GM18858 (cell line): ENCODE results near the gene TEX19.
"Not testable (repeated sequence)": the region's sequence is repeated elsewhere in the genome, so short reads cannot be mapped to it uniquely, and the experiment has no call there.

Source experiments
- ATAC-seq: cut with Tn5 transposase; IDR thresholded peaks from one replicate; pipeline ENCODE4 v1.9.1; 2021; ENCODE audit not compliant: unreplicated experiment

TEX19 gene

DNA sequence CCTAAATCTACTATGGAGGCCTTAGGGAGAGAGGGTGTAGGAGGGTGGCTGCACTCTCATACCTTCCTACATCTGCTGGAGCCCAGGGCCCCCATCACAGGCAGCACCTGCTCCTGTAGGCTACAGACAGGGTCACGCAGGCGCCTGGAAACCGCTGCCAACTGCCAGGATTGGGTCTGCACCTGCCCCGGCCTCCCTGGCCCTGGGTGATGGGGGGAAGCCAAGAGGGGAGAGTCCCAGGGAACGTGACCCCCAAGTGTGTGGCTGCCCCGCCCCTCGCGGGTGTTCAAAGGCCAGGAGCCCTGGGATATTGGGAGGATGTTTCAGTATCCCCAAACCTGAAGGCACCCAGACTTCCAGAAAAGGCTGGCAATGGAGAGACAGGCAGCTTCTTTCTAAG lies 5.6 kb upstream of the TEX19 start:
- no peak for ATAC-seq

DNA sequence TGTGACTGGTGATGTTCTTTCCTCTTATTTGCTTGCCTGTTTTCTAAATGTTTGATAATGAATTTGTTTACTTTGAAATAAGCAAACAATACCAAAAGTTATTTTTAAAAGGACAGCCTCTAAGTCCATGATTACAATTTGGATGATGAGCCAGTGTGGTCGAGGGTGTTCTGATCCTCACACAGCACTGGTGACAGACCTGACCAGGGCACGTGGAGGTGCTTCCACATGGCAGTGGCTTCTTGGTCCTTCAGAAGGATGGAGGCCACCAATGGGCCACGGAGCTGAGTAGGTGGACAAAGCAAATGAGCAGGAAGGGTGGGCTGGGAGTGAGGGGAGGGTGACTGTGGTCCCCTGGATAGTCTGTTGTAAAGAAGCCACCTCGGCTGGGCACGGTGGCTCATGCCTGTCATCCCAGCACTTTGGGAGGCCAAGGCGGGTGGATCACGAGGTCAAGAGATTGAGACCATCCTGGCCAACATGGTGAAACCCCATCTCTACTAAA lies 4.2 kb upstream of the TEX19 start:
- no peak for ATAC-seq

DNA sequence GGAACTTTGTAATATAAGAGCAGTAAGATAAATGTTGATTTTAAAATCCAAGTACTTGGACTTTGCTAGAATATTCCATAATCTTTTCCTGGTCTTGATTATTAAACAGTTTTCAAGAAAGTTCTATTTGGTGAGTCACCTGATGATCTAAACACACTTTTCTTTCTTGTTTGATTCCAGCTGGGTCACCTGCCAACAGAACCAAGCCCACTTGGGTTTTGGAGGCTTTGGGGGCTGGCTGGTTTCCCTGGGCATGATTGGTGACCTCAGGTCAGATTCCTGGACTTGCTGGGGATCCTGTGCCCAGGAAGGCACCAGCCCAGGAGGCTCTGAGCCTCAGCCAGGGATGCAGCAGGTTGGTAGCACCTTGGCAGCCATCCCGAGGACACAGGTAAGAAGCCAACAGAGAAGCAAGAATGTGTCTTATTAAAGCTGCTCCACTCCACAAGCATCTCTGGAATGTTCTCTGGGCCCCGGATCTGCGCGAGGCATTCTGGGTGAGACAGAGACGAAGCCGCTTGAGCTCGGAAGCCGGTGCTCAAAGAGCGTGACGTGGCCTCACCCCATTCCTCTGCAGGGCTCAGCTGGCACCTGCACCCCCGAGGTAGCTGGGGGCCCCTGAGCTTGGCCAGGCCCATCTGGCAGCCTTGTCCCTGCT lies 3.1 kb upstream of the TEX19 start:
- ATAC-seq: no peak

DNA sequence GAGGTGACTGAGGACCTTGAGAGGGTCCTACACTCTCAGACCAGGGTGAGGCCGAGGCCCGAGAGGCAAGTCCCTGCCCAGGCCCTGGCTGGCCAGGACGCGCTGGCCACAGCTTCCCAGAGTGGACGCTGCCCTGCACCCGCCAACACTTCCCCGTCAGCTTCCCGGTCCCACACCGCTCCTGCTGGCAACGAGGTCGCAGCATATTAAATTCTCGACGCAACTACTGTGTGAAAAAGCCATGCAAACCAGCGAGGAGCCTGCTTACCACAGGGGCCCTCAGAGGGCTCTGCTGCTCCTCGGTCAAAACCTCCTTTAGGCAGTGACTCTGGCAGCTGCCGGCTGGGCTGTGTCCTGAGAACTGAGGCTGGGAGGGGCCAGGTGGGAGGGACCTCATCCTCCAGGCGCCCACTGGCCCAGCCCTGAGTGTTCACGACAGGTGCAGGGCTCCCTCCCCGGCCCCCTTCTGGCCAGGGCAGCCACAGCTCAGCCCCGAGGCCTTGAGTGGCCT lies 2.1 kb upstream of the TEX19 start:
- no peak for ATAC-seq

DNA sequence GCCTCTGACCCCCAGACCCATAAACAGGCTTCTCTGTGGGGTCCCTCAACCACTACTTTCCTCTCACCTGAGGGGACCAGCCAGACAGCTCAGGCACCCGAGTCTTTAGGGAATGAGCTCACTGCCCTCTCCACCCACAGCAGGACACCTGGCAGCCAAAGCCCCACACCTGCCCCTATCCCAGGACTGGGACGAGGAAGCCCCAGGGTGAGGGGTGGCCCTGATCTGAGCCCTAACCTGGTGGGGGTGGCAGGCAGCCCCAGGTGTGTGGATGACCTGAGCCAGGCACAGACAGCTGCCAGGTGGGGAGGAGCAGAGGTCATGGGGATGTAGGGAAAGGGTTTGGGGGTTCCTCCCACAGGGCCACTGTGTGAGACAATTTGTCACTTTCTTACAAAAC lies 1.7 kb upstream of the TEX19 start:
- ATAC-seq: no peak

DNA sequence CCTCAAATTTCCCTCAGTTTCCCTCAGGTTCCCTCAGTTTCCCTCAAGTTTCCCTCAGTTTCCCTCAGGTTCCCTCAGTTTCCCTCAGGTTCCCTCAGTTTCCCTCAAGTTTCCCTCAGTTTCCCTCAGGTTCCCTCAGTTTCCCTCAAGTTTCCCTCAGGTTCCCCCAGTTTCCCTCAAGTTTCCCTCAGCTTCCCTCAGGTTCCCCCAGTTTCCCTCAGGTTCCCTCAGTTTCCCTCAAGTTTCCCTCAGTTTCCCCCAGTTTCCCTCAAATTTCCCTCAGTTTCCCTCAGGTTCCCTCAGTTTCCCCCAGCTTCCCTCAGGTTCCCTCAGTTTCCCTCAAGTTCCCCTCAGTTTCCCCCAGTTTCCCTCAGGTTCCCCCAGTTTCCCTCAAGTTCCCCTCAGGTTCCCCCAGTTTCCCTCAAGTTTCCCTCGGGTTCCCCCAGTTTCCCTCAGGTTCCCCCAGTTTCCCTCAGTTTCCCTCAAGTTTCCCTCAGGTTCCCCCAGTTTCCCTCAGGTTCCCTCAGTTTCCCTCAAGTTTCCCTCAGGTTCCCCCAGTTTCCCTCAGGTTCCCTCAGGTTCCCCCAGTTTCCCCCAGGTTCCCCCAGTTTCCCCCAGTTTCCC lies 516 bp downstream of the TEX19 start:
- not testable (repeated sequence) for ATAC-seq

DNA sequence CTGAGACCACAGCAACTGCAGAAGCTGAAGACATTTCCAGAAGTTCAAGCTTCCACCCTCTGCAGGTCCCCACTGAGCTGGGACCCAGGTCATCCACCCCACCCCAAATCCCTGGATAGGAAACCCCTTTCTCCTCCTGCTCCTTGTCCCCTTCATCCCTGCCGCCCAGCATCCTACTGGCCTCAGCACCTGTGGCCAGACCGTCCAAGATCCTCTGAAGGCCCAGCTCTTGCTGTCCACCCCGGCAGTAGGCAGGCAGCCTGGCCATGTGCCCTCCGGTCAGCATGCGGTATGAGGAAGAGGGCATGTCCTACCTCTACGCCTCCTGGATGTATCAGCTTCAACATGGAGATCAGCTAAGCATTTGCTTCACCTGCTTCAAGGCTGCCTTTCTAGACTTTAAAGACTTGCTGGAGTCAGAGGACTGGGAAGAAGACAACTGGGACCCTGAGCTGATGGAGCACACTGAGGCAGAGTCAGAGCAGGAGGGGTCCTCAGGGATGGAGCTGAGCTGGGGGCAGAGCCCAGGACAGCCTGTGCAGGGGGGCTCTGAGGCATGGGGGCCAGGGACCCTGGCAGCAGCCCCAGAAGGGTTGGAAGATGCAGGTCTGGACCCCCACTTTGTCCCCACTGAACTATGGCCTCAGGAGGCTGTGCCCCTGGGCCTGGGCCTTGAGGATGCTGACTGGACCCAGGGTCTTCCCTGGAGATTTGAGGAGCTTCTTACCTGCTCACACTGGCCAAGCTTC lies 3.0 kb downstream of the TEX19 start:
- no peak for ATAC-seq

DNA sequence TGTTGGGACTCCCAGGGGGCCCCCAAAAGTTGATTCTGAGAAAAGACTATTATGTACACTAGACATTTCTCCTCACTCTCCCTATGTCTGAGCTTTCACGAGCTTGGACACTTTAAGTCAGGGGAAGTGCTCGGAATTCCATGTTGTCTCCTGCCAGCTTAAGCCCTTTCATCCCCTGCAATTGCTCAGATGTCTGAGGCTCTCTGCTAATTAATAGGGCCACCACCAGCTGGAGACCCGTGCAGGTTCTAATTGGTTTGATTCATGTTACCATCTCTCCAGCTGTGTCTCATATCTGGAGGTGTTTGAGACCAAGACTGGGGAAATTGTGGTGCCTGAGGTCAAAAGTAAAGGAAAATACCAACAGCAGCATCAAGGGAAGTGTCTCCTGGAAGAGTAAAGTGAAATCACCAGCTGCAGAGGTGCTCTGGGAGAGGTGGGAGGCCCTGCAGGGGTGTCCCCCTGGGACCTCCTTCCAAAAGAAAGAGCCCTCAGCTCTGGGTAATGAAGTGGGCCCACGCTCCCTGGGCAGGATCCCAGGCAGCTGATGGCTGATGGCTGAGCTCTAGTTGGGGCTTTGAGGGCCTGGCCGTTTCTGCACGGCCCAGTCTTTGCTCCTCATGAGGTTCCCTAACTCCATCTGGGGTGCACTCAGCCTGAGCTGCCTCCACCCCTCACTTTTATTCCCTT lies 6.7 kb downstream of the TEX19 start:
- no peak for ATAC-seq

DNA sequence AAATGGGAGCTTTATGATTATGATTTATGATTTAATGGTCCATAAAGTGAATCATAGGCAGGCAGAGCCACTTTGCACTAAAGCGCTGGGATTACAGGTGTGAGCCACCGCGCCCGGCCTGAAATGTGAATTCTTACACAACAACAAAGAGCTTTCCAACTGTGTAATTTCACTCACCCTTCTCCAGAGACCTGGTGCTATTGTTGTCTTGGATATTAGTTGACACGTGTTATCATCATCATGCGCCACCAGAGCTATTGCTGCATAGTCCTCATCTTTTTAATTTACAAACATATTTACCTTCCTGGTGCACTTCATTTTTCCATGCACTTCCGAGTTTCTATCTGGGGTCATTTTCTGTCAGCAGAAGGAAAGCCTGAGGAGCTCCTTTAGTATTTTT lies 7.7 kb downstream of the TEX19 start:
- no peak for ATAC-seq

DNA sequence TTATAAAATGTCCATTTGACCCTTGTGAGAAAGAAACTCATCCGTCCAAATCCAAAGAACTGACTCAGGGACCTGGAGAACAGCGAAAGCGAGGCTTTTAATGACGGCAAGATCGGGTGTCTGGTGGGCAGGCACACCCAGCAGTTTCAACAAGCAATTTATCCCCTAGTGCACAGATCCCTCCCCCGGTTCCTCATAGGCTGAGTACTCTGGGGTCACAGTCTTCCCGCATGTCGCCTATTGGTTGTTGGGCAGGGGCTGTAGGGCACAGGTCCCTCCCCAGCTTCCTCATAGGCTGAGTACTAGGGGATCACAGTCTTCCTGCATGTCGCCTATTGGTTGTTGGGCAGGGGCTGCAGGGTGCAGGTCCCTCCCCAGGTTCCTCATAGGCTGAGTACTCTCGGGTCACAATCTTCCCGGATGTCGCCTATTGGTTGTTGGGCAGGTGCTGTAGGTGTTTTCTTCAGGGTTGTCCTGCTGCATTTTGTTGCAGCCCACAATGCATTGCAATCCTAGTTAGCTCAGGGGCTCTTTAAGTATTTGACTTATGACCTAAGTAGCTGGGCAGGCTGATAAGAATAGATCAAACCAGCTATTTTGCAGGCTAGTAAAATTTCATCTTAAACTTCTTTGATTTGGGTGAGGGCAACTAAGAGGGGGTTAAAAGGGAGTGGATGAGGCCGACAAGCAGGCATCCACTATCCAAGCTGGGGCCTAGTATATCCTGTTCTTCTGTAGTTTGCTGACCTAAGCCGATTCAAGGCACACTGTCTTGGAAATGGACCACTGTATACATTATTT lies 8.9 kb downstream of the TEX19 start:
- ATAC-seq: no peak

DNA sequence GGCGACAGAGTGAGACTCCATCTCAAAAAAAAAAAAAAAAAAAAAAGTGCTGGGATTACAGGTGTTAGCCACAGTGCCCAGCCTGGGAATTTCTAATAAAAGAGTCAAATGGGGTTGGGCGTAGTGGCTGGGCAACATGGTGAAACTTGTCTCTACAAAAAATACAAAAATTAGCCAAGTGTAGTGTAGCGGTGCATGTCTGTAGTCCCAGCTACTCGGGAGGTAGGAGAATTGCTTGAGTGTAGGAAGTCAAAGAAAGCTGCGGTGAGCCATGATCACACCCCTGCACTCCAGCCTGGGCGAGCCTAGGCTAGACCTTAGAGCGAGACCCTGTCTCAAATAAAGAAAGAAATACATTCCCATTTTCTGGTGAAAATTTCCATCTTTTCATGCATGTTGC lies 10.2 kb downstream of the TEX19 start:
- ATAC-seq: no peak

DNA sequence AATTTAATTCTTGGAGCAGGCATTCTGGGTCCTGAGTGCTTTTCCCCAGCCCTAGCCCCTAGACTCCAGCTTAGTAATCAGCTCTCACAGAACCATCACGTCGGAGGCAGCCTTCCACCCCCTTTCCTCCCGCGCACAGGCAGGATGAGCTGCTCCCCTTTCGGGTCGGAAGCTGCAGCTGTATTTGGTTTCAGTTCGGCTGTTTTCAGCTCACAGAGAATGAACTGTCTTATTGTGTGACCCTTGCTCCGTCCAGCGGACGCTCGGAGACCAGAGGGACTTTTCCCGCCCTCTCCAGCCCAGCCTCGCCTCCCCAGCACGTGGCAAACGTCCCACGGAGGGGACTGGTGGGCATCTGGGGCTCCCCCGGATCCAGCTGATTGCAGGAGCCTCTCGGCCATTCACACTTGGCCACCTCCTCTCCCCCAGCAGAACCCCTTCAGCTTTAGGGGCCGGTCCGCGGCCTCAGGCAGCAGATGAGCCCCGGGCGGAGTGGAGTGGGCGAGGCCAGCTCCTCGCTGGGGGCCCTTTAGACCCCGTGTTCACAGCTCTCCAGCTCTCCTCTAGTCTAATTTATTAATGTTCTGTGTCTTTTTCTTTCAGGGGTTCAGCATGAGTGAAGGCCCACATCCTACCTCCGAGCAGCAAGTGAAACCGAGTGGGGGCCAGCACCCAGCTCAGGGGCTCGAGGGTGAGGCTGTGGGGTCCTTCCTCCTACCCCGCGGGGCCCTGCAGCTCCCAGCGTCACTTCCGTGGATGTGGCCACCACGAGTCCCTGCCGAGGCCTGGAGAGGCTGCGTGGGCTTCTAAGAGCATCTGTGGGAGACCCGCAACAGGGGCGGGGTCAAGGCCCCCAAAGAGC lies 11.7 kb downstream of the TEX19 start:
- ATAC-seq: no peak

DNA sequence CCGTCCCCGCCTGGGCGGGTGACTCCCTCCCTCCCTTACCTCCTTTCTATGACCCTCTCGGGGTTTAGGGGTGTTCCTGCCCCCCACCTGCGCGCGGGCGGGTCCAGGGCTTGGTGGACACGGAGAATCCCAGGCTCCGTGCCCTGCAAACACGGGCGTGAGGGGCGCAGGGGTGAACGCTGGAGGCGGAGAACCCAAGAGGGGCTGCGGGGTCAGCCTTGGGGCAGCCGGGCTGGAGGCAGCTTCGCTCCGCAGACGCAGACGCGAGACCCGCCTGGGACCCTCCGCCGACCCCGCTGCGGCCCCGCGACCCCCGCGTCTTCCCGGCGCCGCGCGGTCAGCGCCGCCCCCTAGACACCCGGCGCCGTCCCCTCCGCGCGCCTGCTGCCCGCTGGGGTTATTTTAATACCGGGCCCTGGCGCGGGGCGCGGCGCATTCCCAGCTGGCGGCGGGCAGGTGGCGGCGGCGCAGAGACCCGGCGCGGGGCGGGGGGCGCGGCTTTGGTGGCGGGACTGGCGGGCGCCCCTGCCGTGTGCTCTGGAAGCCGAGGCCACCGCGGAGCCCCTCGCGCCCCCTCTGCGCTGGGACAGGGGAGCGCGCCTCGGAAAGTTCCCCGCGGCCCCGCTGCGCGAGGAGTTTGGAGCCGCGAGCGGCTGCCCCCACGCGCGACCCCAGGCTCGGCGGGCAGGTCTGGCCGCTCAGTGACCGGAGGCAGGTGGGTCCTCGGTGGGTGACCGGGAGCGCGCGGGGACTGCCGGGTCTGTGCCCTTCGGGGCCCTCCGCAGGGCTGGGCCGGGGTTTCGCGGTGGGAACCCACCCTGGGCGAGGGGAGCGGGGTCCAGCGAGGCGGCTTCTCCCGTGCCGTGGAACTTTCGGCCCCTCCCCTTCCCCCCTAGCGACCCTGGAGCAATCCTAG lies 12.5 kb downstream of the TEX19 start, which contains the start of gene UTS2R:
Gene UTS2R (plus strand): TSS at position 433 of the 916 bp plus-strand sequence. CDS start 2,560 bp downstream, outside the sequence.
- ATAC-seq: no peak

DNA sequence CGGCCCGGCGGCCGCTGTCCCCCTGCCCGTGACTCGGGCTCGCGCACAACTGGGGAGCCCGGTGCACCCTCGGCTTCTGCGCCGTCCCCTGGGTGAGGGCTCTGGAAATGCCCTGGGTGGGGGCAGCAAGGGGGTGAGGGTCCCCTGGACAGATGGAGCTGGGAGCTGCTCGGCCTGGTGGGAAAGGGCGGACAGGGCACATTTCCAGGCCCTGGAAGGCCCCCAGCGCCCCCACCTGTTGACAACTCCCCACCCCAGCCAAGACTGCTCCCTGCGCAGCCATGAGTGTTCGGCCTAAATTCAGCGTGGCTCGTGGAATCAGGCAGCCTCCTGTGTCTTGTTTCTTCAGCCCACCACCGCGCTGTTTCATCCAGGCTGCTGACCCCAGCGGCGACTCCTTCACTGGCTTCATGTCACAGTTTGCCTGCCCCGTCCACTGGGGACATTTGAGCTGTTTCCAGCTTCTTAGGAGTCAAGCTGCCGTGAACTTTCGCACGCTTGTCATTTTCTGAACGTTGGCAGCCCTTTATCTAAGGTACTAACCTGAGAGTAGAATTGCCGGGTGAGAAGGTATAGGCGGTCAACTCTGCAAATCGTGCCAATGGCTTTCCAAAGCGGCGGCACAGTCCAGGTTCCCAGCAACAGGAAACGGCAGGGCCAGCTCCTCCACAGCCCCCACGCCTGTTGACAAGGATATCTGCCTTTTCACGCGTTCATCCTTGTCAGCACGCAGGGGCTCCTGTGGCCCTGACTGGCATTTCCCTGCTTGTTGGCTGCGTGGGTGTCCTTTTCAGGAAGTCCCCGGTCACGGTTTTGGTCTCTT lies 13.4 kb downstream of the TEX19 start:
- no peak for ATAC-seq

DNA sequence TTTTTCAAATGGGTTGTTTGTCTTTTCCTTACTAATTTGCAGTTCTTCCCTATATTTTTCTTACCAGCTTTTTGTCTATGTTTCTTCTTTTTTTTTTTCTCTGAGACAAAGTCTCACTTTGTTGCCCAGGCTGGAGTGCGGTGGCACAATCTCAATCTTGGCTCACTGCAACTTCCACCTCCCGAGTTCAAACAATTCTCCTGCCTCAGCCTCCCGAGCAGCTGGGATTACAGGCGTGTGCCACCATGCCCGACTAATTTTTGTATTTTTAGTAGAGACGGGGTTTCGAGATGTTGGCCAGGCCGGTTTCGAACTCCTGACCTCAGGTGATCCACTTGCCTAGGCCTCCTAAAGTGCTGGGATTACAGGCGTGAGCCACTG lies 14.0 kb downstream of the TEX19 start:
- not testable (repeated sequence) for ATAC-seq

DNA sequence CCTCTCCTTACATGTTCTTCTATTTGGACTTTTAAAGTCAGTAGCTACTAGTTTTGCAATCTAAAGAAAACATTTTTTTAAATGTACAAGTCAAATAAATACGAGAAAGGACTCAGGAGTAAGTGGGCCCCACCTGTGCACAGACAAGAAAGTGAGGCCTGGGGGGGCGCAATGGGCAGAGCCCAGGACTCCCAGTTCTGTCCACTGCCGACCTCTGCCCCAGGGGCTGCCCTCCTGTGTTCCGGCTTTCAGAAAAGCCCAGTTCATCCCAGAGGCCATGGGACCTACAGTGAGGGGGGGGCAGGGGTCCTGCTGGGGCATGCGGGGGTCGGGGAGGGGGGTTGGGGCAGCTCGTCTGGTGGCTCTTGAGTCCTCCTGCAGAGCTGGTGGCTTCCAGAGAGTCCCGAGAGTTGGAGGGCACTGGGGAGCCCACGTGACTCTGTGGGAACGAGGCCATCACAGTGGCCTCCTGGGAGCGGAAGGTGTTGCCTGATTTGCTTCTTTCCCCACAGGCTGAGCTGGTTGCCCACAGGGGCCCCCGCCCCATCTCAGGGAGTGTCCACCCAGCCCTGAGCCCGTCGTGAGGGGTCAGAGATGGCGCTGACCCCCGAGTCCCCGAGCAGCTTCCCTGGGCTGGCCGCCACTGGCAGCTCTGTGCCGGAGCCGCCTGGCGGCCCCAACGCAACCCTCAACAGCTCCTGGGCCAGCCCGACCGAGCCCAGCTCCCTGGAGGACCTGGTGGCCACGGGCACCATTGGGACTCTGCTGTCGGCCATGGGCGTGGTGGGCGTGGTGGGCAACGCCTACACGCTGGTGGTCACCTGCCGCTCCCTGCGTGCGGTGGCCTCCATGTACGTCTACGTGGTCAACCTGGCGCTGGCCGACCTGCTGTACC lies 14.9 kb downstream of the TEX19 start:
- no peak for ATAC-seq
